ENCODE results near the gene ODF2L. TPM values are rescaled to one million over a fixed set of nuclear protein-coding genes. Genes with fewer than 3 reads are reported as not detected.

Gene ODF2L
- total RNA-seq, 1 experiment from 2014 or later = 38.6 TPM

- DNase-seq = no peak
- no peaks in the 10 kb centered on the region for H3K4me1 Mint-ChIP-seq (ENCODE audit: low read depth, unreplicated experiment)
- H3K27me3 Mint-ChIP-seq (ENCODE audit: unreplicated experiment) = peaks cover 29% of the 10 kb centered on the region
- intact Hi-C loops (cut with micrococcal nuclease; ENCODE audit: unreplicated experiment) = no loop called here
- no peaks in the 10 kb centered on the region for H3K9me3 Mint-ChIP-seq (ENCODE audit: low read depth, unreplicated experiment)
- no TSS peak for BruUV-seq (replicated peaks)
- H3K27ac Mint-ChIP-seq (ENCODE audit: unreplicated experiment) = no peak overlapping the region
- TF ChIP-seq, protein P1, sequence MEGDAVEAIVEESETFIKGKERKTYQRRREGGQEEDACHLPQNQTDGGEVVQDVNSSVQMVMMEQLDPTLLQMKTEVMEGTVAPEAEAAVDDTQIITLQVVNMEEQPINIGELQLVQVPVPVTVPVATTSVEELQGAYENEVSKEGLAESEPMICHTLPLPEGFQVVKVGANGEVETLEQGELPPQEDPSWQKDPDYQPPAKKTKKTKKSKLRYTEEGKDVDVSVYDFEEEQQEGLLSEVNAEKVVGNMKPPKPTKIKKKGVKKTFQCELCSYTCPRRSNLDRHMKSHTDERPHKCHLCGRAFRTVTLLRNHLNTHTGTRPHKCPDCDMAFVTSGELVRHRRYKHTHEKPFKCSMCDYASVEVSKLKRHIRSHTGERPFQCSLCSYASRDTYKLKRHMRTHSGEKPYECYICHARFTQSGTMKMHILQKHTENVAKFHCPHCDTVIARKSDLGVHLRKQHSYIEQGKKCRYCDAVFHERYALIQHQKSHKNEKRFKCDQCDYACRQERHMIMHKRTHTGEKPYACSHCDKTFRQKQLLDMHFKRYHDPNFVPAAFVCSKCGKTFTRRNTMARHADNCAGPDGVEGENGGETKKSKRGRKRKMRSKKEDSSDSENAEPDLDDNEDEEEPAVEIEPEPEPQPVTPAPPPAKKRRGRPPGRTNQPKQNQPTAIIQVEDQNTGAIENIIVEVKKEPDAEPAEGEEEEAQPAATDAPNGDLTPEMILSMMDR (IDR thresholded peaks at IDR 0.05; ENCODE audit: unreplicated experiment) = no peak
- H3K4me3 Mint-ChIP-seq (ENCODE audit: low read depth, unreplicated experiment) = no peak overlapping the region
- CTCF ChIA-PET = no interaction called here
- no peaks in the 10 kb centered on the region for H3K36me3 Mint-ChIP-seq (ENCODE audit: insufficient read depth, unreplicated experiment)
These were observed 39.9 kb upstream of the ODF2L start for GRCh38 chr1:86436041-86436440.

- intact Hi-C loops (cut with micrococcal nuclease; ENCODE audit: unreplicated experiment) = no loop called here
- BruUV-seq (replicated peaks) = no TSS peak
- CTCF ChIA-PET = no interaction called here
- H3K27ac Mint-ChIP-seq (ENCODE audit: unreplicated experiment) = no peak overlapping the region
- no peaks in the 10 kb centered on the region for H3K4me1 Mint-ChIP-seq (ENCODE audit: low read depth, unreplicated experiment)
- no peaks in the 10 kb centered on the region for H3K9me3 Mint-ChIP-seq (ENCODE audit: low read depth, unreplicated experiment)
- TF ChIP-seq, protein P1 (IDR thresholded peaks at IDR 0.05; ENCODE audit: unreplicated experiment) = no peak
- peaks cover 29% of the 10 kb centered on the region for H3K27me3 Mint-ChIP-seq (ENCODE audit: unreplicated experiment)
- DNase-seq = no peak
- H3K36me3 Mint-ChIP-seq (ENCODE audit: insufficient read depth, unreplicated experiment) = no peaks in the 10 kb centered on the region
- no peak overlapping the region for H3K4me3 Mint-ChIP-seq (ENCODE audit: low read depth, unreplicated experiment)
These were observed 39.2 kb upstream of the ODF2L start for GRCh38 chr1:86435327-86435726.

DNA sequence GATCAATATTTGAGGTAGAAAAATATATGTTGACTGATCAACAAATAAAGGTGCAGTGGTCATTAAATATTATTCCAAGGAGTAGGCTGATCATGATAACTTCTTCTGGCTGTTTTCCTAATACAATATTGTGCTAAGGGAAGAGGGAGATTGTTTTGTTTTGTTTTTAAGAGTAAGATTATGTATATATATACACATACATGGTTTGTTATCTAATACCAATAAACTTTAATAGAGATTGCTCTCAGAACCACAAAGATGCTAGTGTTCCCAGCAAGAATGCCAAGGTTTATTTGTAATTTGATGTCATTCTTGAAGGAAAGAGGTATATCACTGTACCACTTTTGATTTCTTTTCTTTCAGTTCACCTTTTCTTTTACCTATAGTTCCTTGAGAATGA, 37.9 kb upstream of the ODF2L start:
- TF ChIP-seq, protein P1 (IDR thresholded peaks at IDR 0.05; ENCODE audit: unreplicated experiment) = no peak
- CTCF ChIA-PET = interaction anchor here (0.9 kb wide), 1 partner anchor 18 kb away, joined by 6 read pairs; no protein-coding TSS in a partner anchor
- no peak overlapping the region for H3K27ac Mint-ChIP-seq (ENCODE audit: unreplicated experiment)
- no peak for DNase-seq
- no peaks in the 10 kb centered on the region for H3K4me1 Mint-ChIP-seq (ENCODE audit: low read depth, unreplicated experiment)
- no peaks in the 10 kb centered on the region for H3K9me3 Mint-ChIP-seq (ENCODE audit: low read depth, unreplicated experiment)
- no peaks in the 10 kb centered on the region for H3K36me3 Mint-ChIP-seq (ENCODE audit: insufficient read depth, unreplicated experiment)
- H3K27me3 Mint-ChIP-seq (ENCODE audit: unreplicated experiment) = peaks cover 24% of the 10 kb centered on the region
- intact Hi-C loops (cut with micrococcal nuclease; ENCODE audit: unreplicated experiment) = no loop called here
- H3K4me3 Mint-ChIP-seq (ENCODE audit: low read depth, unreplicated experiment) = no peak overlapping the region
- no TSS peak for BruUV-seq (replicated peaks)

DNA sequence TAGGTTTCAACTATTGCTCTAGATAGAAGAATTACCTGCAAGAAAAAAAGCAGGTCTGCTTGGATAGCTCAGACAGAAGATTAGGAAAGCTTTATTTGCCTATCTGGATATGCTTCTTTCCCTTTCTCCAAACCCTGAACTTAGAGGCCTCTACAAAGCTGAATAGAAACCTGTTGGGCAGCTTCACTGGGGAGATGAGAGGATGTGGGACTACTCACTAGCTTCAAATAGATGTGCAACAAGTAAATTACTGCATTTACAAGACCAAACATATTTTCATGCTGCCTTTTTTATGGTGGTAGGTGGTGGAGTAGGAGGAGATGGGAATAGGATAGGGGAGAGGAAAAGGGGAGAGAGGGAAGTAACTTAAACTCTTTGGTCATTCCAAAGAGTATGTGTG, 34.3 kb upstream of the ODF2L start:
- no peaks in the 10 kb centered on the region for H3K36me3 Mint-ChIP-seq (ENCODE audit: insufficient read depth, unreplicated experiment)
- H3K27ac Mint-ChIP-seq (ENCODE audit: unreplicated experiment) = no peak overlapping the region
- CTCF ChIA-PET = interaction anchor here (1.3 to 1.4 kb wide), 3 partner anchors 8 to 34 kb away, joined by 3 to 5 read pairs (median 3); partner anchors contain the start of gene ODF2L
- DNase-seq = peak; percentile 11
- intact Hi-C loops (cut with micrococcal nuclease; ENCODE audit: unreplicated experiment) = no loop called here
- H3K4me3 Mint-ChIP-seq (ENCODE audit: low read depth, unreplicated experiment) = no peak overlapping the region
- H3K4me1 Mint-ChIP-seq (ENCODE audit: low read depth, unreplicated experiment) = no peaks in the 10 kb centered on the region
- TF ChIP-seq, protein P1 (IDR thresholded peaks at IDR 0.05; ENCODE audit: unreplicated experiment) = no peak
- no peaks in the 10 kb centered on the region for H3K9me3 Mint-ChIP-seq (ENCODE audit: low read depth, unreplicated experiment)
- no peaks in the 10 kb centered on the region for H3K27me3 Mint-ChIP-seq (ENCODE audit: unreplicated experiment)
- BruUV-seq (replicated peaks) = no TSS peak

Measured in Calu3 (cell line).